GM23338 (cell line): Measurements from ENCODE around the gene TNRC18. TPM values are rescaled to one million over a fixed set of nuclear protein-coding genes. Genes with fewer than 3 reads are reported as not detected.

Experiments used
- ATAC-seq: fragments of 200-7000 bp; cut with Tn5 transposase; 3 replicates; pipeline ENCODE4 v1.9.1; 2020
- DNase-seq: peaks from one replicate; pipeline ENCODE4 v3.0.0-alpha.2; 2015; ENCODE audit warnings: low spot score
- H2AFZ ChIP-seq: fragments of 200-600 bp; sonication (generic); 2 replicates; pipeline ENCODE4 v1.8.0; 2016; ENCODE audit warnings: antibody characterized with exemption, mild to moderate bottlenecking, moderate library complexity
- H3F3A ChIP-seq: fragments of 200-600 bp; sonication (generic); replicated peaks from 2 replicates; pipeline ENCODE4 v1.8.0; 2017; ENCODE audit warnings: antibody characterized with exemption, mixed run types, low read depth
- H3K27ac ChIP-seq: fragments of 200-600 bp; sonication (generic); 2 replicates; pipeline ENCODE4 v1.6.1; 2016; ENCODE audit warnings: low read depth
- H3K27me3 ChIP-seq: fragments of 200-600 bp; sonication (generic); 2 replicates; pipeline ENCODE4 v1.8.0; 2016; ENCODE audit warnings: mild to moderate bottlenecking, mixed run types, moderate library complexity; ENCODE audit not compliant: insufficient read depth
- H3K36me3 ChIP-seq: fragments of 200-600 bp; sonication (generic); 2 replicates; pipeline ENCODE4 v1.8.0; 2016; ENCODE audit warnings: mild to moderate bottlenecking; ENCODE audit not compliant: insufficient read depth
- H3K4me1 ChIP-seq: fragments of 200-600 bp; sonication (generic); 2 replicates; pipeline ENCODE4 v1.8.0; 2016; ENCODE audit warnings: mild to moderate bottlenecking, moderate library complexity; ENCODE audit not compliant: insufficient read depth
- H3K4me2 ChIP-seq: fragments of 200-600 bp; sonication (generic); 2 replicates; pipeline ENCODE4 v1.7.1; 2017; ENCODE audit warnings: mixed run types
- H3K4me3 ChIP-seq: fragments of 200-600 bp; sonication (generic); 2 replicates; pipeline ENCODE4 v1.6.1; 2016; ENCODE audit warnings: mixed run types
- H3K79me2 ChIP-seq: fragments of 200-600 bp; sonication (generic); replicated peaks from 2 replicates; pipeline ENCODE4 v1.8.0; 2017; ENCODE audit warnings: mild to moderate bottlenecking; ENCODE audit not compliant: insufficient read depth
- H3K9me2 ChIP-seq: fragments of 200-600 bp; sonication (generic); 2 replicates; pipeline ENCODE4 v1.8.0; 2017; ENCODE audit not compliant: insufficient read depth
- H4K20me1 ChIP-seq: fragments of 200-600 bp; sonication (generic); replicated peaks from 2 replicates; pipeline ENCODE4 v1.8.0; 2017; ENCODE audit warnings: mild to moderate bottlenecking; ENCODE audit not compliant: insufficient read depth
- H3K27ac Mint-ChIP-seq: 2 replicates; pipeline ENCODE4 v1.8.0; 2020; ENCODE audit warnings: inconsistent platforms, mild to moderate bottlenecking, moderate library complexity, mixed read lengths
- H3K27me3 Mint-ChIP-seq: 3 replicates; pipeline ENCODE4 v1.8.0; 2022; ENCODE audit warnings: low read depth, mild to moderate bottlenecking, moderate library complexity, mixed read lengths, inconsistent platforms; ENCODE audit not compliant: insufficient read depth, poor library complexity
- H3K36me3 Mint-ChIP-seq: 3 replicates; pipeline ENCODE4 v1.8.0; 2021; ENCODE audit warnings: low read depth, mild to moderate bottlenecking, inconsistent platforms, moderate library complexity, mixed read lengths
- H3K4me1 Mint-ChIP-seq: 3 replicates; pipeline ENCODE4 v1.8.0; 2020; ENCODE audit warnings: mild to moderate bottlenecking, inconsistent platforms, mixed read lengths
- H3K4me3 Mint-ChIP-seq: 3 replicates; pipeline ENCODE4 v1.8.0; 2021; ENCODE audit warnings: moderate library complexity, mild to moderate bottlenecking, inconsistent platforms, mixed read lengths
- H3K9me3 Mint-ChIP-seq: 3 replicates; pipeline ENCODE4 v1.8.0; 2020; ENCODE audit warnings: moderate library complexity, mild to moderate bottlenecking, inconsistent platforms, mixed read lengths
- EZH2 ChIP-seq: fragments of 200-600 bp; sonication (generic); IDR thresholded peaks from one replicate; pipeline ENCODE4 v1.8.0; 2017; ENCODE audit warnings: antibody characterized with exemption, mild to moderate bottlenecking, low read depth; ENCODE audit not compliant: unreplicated experiment
- EZH2phosphoT487 ChIP-seq: fragments of 200-600 bp; sonication (generic); IDR thresholded peaks from one replicate; pipeline ENCODE4 v1.8.1; 2018; ENCODE audit warnings: antibody characterized with exemption; ENCODE audit not compliant: unreplicated experiment
- POLR2AphosphoS5 ChIP-seq: IDR thresholded peaks from 2 replicates; pipeline ENCODE4 v1.6.1; 2016; ENCODE audit warnings: antibody characterized with exemption, low read depth
- polyA plus RNA-seq: library from polyadenylated mRNA; unstranded; fragments of >200 nt; fragmentation: Nextera tagmentation; extraction: Ambion mirVana; gene quantifications from 2 replicates; pipeline ENCODE4 v1.2.1, GENCODE V29; 2016
- total RNA-seq: library from RNA; depleted of rRNA; stranded (reverse); fragments of >200 nt; shearing (Covaris generic); gene quantifications from 2 replicates; pipeline ENCODE4 v1.2.3, GENCODE V29; 2014
- TF ChIP-seq, protein P1 (sequence below): IDR thresholded peaks from one replicate; pipeline ENCODE4 v1.6.1; 2018; ENCODE audit warnings: antibody characterized with exemption; ENCODE audit not compliant: unreplicated experiment
- TF ChIP-seq, protein P2 (sequence below), 2 experiments: fragments of 200-600 bp in 1 of 2; sonication (generic) in 1 of 2; conservative IDR thresholded peaks; 2 replicates each; pipeline versions ENCODE4 v1.5.1 to v1.6.1; 2016 to 2017; ENCODE audit warnings: antibody characterized with exemption in 2 of 2, low read depth in 2 of 2, mild to moderate bottlenecking in 2 of 2, moderate library complexity in 1 of 2
- TF ChIP-seq, protein P3 (sequence below): fragments of 250-450 bp; sonication (Bioruptor Pico); IDR thresholded peaks from 2 replicates; pipeline ENCODE4 v1.5.0; 2020; ENCODE audit warnings: mild to moderate bottlenecking, moderate library complexity
- TF ChIP-seq, protein P4 (sequence below): IDR thresholded peaks from 2 replicates; pipeline ENCODE4 v1.6.1; 2016; ENCODE audit warnings: antibody characterized with exemption

Gene TNRC18
- total and polyA plus RNA-seq, 2 experiments from 2014 or later, result 2.1 to 17.5 TPM

DNA sequence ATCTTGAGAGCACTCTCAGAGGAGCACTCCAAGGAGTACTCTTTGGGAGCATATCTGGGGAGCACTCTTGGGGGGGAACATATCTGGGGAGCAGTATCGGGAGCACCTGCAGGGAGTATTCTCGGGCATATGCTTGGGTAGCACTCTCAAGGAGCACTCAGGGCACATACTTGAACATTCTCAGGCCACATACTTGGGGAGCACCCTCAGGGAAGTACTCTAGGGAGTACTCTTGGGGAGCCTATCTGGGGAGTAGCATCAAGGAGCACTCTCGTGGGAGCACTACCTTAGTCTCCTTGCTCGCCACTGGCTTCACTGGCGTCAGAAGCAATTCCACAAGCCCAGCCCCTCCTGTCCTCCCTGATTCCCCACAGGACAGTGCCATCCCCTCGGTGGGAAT is 31.5 kb upstream of the TNRC18 start:
- Histone ChIP-seq H2AFZ (no peak overlapping the region), H3K27me3 (no peaks in the 10 kb centered on the region), H4K20me1 (peaks cover 1% of the 10 kb centered on the region; the same call in 1 of the 2 replicates), H3K79me2 (no peaks in the 10 kb centered on the region), H3F3A (0 out of 2 replicates have a peak, but pooled peaks cover 5% of the 10 kb centered on the region), H3K27ac (no peak overlapping the region), H3K4me3 (no peak overlapping the region), H3K9me2 (no peaks in the 10 kb centered on the region), H3K36me3 (no peaks in the 10 kb centered on the region), H3K4me2 (no peak overlapping the region), H3K4me1 (peaks cover 10% of the 10 kb centered on the region; the same call in 1 of the 2 replicates)
- peaks cover 3% of the 10 kb centered on the region; the same call in 1 of the 3 replicates for H3K36me3 Mint-ChIP-seq
- no peak for ATAC-seq
- TF ChIP-seq, protein P1, sequence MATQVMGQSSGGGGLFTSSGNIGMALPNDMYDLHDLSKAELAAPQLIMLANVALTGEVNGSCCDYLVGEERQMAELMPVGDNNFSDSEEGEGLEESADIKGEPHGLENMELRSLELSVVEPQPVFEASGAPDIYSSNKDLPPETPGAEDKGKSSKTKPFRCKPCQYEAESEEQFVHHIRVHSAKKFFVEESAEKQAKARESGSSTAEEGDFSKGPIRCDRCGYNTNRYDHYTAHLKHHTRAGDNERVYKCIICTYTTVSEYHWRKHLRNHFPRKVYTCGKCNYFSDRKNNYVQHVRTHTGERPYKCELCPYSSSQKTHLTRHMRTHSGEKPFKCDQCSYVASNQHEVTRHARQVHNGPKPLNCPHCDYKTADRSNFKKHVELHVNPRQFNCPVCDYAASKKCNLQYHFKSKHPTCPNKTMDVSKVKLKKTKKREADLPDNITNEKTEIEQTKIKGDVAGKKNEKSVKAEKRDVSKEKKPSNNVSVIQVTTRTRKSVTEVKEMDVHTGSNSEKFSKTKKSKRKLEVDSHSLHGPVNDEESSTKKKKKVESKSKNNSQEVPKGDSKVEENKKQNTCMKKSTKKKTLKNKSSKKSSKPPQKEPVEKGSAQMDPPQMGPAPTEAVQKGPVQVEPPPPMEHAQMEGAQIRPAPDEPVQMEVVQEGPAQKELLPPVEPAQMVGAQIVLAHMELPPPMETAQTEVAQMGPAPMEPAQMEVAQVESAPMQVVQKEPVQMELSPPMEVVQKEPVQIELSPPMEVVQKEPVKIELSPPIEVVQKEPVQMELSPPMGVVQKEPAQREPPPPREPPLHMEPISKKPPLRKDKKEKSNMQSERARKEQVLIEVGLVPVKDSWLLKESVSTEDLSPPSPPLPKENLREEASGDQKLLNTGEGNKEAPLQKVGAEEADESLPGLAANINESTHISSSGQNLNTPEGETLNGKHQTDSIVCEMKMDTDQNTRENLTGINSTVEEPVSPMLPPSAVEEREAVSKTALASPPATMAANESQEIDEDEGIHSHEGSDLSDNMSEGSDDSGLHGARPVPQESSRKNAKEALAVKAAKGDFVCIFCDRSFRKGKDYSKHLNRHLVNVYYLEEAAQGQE, result no peak
- TF ChIP-seq POLR2AphosphoS5 (no peak), EZH2 (no peak), EZH2phosphoT487 (no peak)
- TF ChIP-seq, protein P2, sequence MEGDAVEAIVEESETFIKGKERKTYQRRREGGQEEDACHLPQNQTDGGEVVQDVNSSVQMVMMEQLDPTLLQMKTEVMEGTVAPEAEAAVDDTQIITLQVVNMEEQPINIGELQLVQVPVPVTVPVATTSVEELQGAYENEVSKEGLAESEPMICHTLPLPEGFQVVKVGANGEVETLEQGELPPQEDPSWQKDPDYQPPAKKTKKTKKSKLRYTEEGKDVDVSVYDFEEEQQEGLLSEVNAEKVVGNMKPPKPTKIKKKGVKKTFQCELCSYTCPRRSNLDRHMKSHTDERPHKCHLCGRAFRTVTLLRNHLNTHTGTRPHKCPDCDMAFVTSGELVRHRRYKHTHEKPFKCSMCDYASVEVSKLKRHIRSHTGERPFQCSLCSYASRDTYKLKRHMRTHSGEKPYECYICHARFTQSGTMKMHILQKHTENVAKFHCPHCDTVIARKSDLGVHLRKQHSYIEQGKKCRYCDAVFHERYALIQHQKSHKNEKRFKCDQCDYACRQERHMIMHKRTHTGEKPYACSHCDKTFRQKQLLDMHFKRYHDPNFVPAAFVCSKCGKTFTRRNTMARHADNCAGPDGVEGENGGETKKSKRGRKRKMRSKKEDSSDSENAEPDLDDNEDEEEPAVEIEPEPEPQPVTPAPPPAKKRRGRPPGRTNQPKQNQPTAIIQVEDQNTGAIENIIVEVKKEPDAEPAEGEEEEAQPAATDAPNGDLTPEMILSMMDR (conservative IDR thresholded peaks at IDR 0.05; ENCODE audit: low read depth in 2 of 2), result no peak
- TF ChIP-seq, protein P3, sequence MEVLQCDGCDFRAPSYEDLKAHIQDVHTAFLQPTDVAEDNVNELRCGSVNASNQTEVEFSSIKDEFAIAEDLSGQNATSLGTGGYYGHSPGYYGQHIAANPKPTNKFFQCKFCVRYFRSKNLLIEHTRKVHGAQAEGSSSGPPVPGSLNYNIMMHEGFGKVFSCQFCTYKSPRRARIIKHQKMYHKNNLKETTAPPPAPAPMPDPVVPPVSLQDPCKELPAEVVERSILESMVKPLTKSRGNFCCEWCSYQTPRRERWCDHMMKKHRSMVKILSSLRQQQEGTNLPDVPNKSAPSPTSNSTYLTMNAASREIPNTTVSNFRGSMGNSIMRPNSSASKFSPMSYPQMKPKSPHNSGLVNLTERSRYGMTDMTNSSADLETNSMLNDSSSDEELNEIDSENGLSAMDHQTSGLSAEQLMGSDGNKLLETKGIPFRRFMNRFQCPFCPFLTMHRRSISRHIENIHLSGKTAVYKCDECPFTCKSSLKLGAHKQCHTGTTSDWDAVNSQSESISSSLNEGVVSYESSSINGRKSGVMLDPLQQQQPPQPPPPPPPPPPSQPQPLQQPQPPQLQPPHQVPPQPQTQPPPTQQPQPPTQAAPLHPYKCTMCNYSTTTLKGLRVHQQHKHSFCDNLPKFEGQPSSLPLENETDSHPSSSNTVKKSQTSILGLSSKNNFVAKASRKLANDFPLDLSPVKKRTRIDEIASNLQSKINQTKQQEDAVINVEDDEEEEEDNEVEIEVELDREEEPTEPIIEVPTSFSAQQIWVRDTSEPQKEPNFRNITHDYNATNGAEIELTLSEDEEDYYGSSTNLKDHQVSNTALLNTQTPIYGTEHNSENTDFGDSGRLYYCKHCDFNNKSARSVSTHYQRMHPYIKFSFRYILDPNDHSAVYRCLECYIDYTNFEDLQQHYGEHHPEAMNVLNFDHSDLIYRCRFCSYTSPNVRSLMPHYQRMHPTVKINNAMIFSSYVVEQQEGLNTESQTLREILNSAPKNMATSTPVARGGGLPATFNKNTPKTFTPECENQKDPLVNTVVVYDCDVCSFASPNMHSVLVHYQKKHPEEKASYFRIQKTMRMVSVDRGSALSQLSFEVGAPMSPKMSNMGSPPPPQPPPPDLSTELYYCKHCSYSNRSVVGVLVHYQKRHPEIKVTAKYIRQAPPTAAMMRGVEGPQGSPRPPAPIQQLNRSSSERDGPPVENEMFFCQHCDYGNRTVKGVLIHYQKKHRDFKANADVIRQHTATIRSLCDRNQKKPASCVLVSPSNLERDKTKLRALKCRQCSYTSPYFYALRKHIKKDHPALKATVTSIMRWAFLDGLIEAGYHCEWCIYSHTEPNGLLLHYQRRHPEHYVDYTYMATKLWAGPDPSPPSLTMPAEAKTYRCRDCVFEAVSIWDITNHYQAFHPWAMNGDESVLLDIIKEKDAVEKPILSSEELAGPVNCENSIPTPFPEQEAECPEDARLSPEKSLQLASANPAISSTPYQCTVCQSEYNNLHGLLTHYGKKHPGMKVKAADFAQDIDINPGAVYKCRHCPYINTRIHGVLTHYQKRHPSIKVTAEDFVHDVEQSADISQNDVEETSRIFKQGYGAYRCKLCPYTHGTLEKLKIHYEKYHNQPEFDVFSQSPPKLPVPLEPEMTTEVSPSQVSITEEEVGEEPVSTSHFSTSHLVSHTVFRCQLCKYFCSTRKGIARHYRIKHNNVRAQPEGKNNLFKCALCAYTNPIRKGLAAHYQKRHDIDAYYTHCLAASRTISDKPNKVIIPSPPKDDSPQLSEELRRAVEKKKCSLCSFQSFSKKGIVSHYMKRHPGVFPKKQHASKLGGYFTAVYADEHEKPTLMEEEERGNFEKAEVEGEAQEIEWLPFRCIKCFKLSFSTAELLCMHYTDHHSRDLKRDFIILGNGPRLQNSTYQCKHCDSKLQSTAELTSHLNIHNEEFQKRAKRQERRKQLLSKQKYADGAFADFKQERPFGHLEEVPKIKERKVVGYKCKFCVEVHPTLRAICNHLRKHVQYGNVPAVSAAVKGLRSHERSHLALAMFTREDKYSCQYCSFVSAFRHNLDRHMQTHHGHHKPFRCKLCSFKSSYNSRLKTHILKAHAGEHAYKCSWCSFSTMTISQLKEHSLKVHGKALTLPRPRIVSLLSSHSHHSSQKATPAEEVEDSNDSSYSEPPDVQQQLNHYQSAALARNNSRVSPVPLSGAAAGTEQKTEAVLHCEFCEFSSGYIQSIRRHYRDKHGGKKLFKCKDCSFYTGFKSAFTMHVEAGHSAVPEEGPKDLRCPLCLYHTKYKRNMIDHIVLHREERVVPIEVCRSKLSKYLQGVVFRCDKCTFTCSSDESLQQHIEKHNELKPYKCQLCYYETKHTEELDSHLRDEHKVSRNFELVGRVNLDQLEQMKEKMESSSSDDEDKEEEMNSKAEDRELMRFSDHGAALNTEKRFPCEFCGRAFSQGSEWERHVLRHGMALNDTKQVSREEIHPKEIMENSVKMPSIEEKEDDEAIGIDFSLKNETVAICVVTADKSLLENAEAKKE, result no peak
- TF ChIP-seq, protein P4, sequence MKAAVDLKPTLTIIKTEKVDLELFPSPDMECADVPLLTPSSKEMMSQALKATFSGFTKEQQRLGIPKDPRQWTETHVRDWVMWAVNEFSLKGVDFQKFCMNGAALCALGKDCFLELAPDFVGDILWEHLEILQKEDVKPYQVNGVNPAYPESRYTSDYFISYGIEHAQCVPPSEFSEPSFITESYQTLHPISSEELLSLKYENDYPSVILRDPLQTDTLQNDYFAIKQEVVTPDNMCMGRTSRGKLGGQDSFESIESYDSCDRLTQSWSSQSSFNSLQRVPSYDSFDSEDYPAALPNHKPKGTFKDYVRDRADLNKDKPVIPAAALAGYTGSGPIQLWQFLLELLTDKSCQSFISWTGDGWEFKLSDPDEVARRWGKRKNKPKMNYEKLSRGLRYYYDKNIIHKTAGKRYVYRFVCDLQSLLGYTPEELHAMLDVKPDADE, result no peak
- no peak overlapping the region for H3K27ac Mint-ChIP-seq
- H3K4me1 Mint-ChIP-seq, result peaks cover 10% of the 10 kb centered on the region
- no peaks in the 10 kb centered on the region for H3K9me3 Mint-ChIP-seq
- DNase-seq, result no peak
- no peak overlapping the region for H3K4me3 Mint-ChIP-seq
- peaks cover 19% of the 10 kb centered on the region for H3K27me3 Mint-ChIP-seq
